Measurements from ENCODE around the gene GSTM5.
"Not testable (repeated sequence)": the region's sequence is repeated elsewhere in the genome, so short reads cannot be mapped to it uniquely, and the experiment has no call there.

- TF ChIP-seq CTCF, POLR2A (IDR thresholded peaks at IDR 0.05): not testable (repeated sequence)
Measured at GRCh38 chr1:109766991-109767636, 55.1 kb downstream of the GSTM5 start.
